Stimulated activated naive CD8-positive, alpha-beta T cell treated with anti-CD3 and anti-CD28 coated beads, Interleukin-15, Interleukin-2, amounts not matched to agents 100 ng/mL and 50 ng/mL, for 24 hours (primary cell): Measurements from ENCODE around the gene PROZ.
"Not testable (repeated sequence)": the region's sequence is repeated elsewhere in the genome, so short reads cannot be mapped to it uniquely, and the experiment has no call there.

ENCODE experiments used
- H3K27ac Mint-ChIP-seq: one replicate; pipeline ENCODE4 v1.8.0; 2021; ENCODE audit warnings: mild to moderate bottlenecking, mixed read lengths
- H3K27me3 Mint-ChIP-seq: one replicate; pipeline ENCODE4 v1.8.0; 2021; ENCODE audit warnings: mixed read lengths
- H3K36me3 Mint-ChIP-seq: one replicate; pipeline ENCODE4 v1.8.0; 2021; ENCODE audit warnings: low read depth, mixed read lengths
- H3K4me1 Mint-ChIP-seq: one replicate; pipeline ENCODE4 v1.8.0; 2021; ENCODE audit warnings: low read depth, mixed read lengths
- H3K4me3 Mint-ChIP-seq: one replicate; pipeline ENCODE4 v1.8.0; 2021; ENCODE audit warnings: mild to moderate bottlenecking, mixed read lengths
- H3K9me3 Mint-ChIP-seq: one replicate; pipeline ENCODE4 v1.8.0; 2021; ENCODE audit warnings: mixed read lengths

Gene PROZ

DNA sequence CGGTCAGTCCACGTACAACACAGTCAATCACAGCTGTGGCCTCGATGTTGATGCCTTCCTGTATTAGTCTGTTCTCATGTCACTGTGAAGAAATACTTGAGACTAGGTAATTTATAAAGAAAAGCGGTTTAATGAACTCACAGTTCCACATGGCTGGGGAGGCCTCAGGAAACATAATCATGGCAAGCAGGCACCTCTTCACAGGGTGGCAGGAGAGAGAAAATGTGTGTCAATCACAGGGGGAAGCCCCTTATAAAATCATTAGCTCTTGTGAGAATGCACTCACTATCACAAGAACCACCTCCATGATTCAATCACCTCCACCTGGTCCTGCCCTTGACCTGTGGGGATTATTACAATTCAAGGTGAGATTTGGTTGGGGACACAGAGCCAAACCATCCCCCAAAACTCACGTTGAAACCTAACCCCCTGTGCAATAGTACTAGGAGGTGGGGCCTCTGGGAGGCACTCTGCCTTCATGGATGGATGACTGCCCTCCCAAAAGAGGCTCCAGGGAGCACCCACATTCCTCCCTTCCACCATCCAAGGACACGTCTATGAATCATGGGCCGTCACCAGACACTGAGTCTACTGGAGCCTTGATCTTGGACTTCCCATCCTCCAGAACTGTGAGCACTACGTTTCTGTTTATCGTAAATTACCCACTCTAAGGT, 2.3 kb upstream of the PROZ start:
- H3K27me3 Mint-ChIP-seq, result peaks cover 9% of the 10 kb centered on the region
- H3K9me3 Mint-ChIP-seq, result peaks cover 10% of the 10 kb centered on the region
- no peak overlapping the region for H3K4me3 Mint-ChIP-seq
- H3K36me3 Mint-ChIP-seq, result no peaks in the 10 kb centered on the region
- peaks cover 25% of the 10 kb centered on the region for H3K4me1 Mint-ChIP-seq
- no peak overlapping the region for H3K27ac Mint-ChIP-seq

GRCh38 chr13:113157206-113157928, 1.1 kb upstream of the PROZ start:
- H3K4me3 Mint-ChIP-seq, result no peak overlapping the region
- peaks cover 24% of the 10 kb centered on the region for H3K4me1 Mint-ChIP-seq
- peaks cover 10% of the 10 kb centered on the region for H3K9me3 Mint-ChIP-seq
- H3K27me3 Mint-ChIP-seq, result peaks cover 5% of the 10 kb centered on the region
- no peaks in the 10 kb centered on the region for H3K36me3 Mint-ChIP-seq
- no peak overlapping the region for H3K27ac Mint-ChIP-seq

GRCh38 chr13:113158946-113159345, 498 bp downstream of the PROZ start:
- peaks cover 20% of the 10 kb centered on the region for H3K4me1 Mint-ChIP-seq
- no peak overlapping the region for H3K27ac Mint-ChIP-seq
- peaks cover 3% of the 10 kb centered on the region for H3K27me3 Mint-ChIP-seq
- H3K9me3 Mint-ChIP-seq, result peaks cover 10% of the 10 kb centered on the region
- H3K36me3 Mint-ChIP-seq, result no peaks in the 10 kb centered on the region
- no peak overlapping the region for H3K4me3 Mint-ChIP-seq

DNA sequence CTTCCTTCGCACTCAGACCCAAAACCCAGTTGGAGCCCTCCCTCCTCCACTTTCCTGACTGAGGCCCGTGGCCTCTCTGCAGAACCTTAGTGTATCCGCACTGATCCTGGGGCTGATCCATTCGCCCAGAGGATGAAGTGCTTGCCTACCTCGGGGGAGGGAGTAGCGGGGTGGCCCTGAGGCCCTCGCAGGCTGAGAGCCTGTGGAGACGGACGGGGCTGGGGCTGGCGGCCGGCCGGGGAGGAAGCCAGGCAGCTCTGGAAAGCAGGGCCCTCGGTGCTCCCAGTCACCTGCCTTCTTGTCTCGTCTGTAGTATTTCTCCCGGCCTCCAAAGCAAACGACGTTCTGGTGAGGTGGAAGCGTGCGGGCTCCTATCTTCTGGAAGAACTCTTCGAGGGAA, 1.3 kb downstream of the PROZ start:
- H3K9me3 Mint-ChIP-seq, result peaks cover 10% of the 10 kb centered on the region
- no peak overlapping the region for H3K27ac Mint-ChIP-seq
- H3K4me1 Mint-ChIP-seq, result peaks cover 20% of the 10 kb centered on the region
- H3K27me3 Mint-ChIP-seq, result peaks cover 3% of the 10 kb centered on the region
- H3K36me3 Mint-ChIP-seq, result no peaks in the 10 kb centered on the region
- no peak overlapping the region for H3K4me3 Mint-ChIP-seq

- Mint-ChIP-seq H3K27ac (peak overlapping the region; percentile 74), H3K27me3 (peaks cover 3% of the 10 kb centered on the region), H3K4me3 (peak overlapping the region; percentile 54), H3K9me3 (no peaks in the 10 kb centered on the region), H3K4me1 (peaks cover 21% of the 10 kb centered on the region), H3K36me3 (no peaks in the 10 kb centered on the region)
Observed at GRCh38 chr13:113160983-113161382, 2.5 kb downstream of the PROZ start.

- Mint-ChIP-seq H3K4me1 (peaks cover 26% of the 10 kb centered on the region), H3K36me3 (no peaks in the 10 kb centered on the region), H3K4me3 (peak overlapping the region; percentile 54), H3K27ac (peak overlapping the region; percentile 74), H3K27me3 (peaks cover 3% of the 10 kb centered on the region), H3K9me3 (no peaks in the 10 kb centered on the region)
Observed at GRCh38 chr13:113161433-113161832, 3.0 kb downstream of the PROZ start.

- not testable (repeated sequence) for H3K27ac Mint-ChIP-seq, H3K9me3 Mint-ChIP-seq, H3K4me3 Mint-ChIP-seq, H3K27me3 Mint-ChIP-seq, H3K36me3 Mint-ChIP-seq
- H3K4me1 Mint-ChIP-seq, result peaks cover 29% of the 10 kb centered on the region
Observed at GRCh38 chr13:113161975-113162374, 3.5 kb downstream of the PROZ start.

DNA sequence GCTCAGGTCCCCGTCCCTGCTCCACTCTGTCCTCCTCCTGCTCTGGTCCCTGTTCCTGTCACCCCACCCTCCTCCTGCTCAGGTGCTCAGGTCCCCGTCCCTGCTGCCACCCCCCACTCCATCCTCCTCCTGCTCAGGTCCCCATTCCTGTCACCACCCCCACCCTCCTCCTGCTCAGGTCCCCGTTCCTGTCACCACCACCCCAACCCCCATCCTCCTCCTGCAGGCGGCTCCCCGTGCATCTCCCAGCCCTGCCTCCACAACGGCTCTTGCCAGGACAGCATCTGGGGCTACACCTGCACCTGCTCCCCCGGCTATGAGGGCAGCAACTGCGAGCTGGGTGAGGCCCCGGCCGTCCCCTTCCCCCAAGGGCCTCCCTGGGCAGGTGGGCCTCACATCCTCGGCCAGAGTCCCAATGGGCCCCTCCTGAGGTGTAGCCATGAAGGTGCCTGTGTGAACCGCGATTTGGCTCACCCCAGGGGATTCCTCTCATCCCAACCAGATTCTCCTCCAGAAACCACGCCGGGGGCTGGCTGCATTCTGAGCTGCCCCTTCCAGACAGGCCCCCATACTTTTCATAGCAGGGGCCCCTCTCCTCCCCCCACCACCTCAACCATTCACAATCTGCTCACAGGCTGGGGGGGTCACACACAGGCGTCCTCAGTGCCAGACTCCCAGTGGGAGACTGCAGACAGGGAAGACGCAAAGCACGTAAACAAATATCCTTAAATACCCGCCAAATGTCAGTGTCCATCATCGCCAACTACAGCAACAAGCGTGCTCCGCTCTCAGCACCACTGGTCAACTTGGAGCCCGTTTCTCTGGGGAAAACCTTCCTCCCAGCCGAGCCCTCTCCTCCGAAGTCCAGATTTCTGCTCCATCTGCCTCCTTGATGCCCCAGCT, 4.6 kb downstream of the PROZ start:
- Mint-ChIP-seq H3K36me3 (peaks cover 9% of the 10 kb centered on the region), H3K27me3 (peaks cover 3% of the 10 kb centered on the region), H3K9me3 (peaks cover 4% of the 10 kb centered on the region), H3K4me1 (peaks cover 29% of the 10 kb centered on the region), H3K27ac (no peak overlapping the region), H3K4me3 (no peak overlapping the region)

- H3K27ac Mint-ChIP-seq, result no peak overlapping the region
Observed at GRCh38 chr13:113164492-113164891, 6.0 kb downstream of the PROZ start.

DNA sequence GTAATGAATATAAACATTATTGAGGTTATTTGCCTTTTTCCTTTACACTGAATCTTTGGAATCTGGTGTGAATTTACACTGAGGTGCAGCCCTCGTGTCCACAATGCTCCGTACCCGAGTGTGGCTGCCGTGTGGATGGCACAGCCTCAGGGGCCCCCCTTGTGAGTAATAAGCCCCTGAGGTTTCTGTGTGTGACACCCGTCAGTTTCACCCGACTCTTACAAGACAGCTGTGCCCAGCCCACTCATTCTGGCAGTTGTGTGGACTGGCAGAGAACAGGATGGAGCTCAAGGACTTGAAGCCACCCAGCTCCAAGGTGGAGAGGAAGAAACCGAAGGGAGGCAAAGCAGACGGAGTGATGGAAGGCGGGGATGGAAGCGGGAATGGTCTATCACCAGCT, 7.8 kb downstream of the PROZ start:
- H3K4me1 Mint-ChIP-seq, result peaks cover 26% of the 10 kb centered on the region

More at GRCh38 chr13:113164492-113164891, 6.0 kb downstream of the PROZ start:
- H3K36me3 Mint-ChIP-seq, result peaks cover 22% of the 10 kb centered on the region
- peaks cover 3% of the 10 kb centered on the region for H3K27me3 Mint-ChIP-seq
- peaks cover 7% of the 10 kb centered on the region for H3K9me3 Mint-ChIP-seq
- H3K4me1 Mint-ChIP-seq, result peaks cover 29% of the 10 kb centered on the region
- H3K4me3 Mint-ChIP-seq, result no peak overlapping the region

GRCh38 chr13:113166681-113167080, 8.2 kb downstream of the PROZ start:
- Mint-ChIP-seq H3K4me1 (peaks cover 24% of the 10 kb centered on the region), H3K27me3 (peaks cover 3% of the 10 kb centered on the region), H3K36me3 (peaks cover 32% of the 10 kb centered on the region)

More for the DNA sequence above, 7.8 kb downstream of the PROZ start:
- Mint-ChIP-seq H3K27me3 (peaks cover 3% of the 10 kb centered on the region), H3K4me3 (no peak overlapping the region), H3K36me3 (peaks cover 28% of the 10 kb centered on the region), H3K27ac (no peak overlapping the region), H3K9me3 (peaks cover 7% of the 10 kb centered on the region)

DNA sequence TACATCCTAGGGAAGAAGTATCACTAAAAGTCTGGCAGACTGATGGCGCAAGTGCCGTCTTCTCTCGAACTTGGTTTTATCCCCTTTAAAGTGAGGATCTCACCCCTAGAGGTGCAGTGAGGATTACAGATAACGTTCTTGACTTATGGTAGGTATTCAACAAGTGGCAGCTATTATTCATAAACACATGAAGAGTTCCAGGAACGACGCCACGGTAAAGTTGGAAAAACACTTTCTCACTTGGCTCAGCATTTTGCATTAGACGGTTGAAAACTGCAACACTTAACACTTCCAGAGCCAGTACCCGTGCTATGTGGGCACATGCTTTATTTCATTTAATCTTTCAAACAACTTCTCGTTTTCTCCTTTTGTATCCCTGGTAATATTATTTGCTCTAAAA, 8.7 kb downstream of the PROZ start:
- H3K4me3 Mint-ChIP-seq, result no peak overlapping the region

More at GRCh38 chr13:113166681-113167080, 8.2 kb downstream of the PROZ start:
- no peak overlapping the region for H3K27ac Mint-ChIP-seq
- H3K4me3 Mint-ChIP-seq, result no peak overlapping the region
- peaks cover 7% of the 10 kb centered on the region for H3K9me3 Mint-ChIP-seq

DNA sequence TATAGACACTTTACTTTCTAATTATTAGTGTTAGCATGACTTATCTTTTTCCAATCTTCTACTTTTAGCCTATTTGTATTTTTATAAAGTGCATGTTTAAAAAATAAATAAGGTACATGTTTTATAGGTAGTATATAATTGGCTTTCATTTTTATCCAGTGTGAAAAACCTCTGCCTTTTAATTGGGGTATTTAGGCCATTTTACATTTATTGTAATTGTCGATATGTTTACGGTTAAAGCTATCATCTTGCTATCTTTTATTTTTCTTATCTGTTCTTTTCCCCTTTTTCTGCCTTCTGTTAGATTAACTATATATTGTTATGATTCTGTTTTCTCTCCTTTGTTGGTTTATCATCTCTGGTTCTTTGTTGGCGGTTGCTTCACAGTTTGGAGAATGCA, 9.1 kb downstream of the PROZ start:
- no peak overlapping the region for H3K4me3 Mint-ChIP-seq
- peaks cover 38% of the 10 kb centered on the region for H3K36me3 Mint-ChIP-seq
- H3K27ac Mint-ChIP-seq, result no peak overlapping the region
- peaks cover 24% of the 10 kb centered on the region for H3K4me1 Mint-ChIP-seq
- H3K27me3 Mint-ChIP-seq, result peaks cover 3% of the 10 kb centered on the region
- peaks cover 7% of the 10 kb centered on the region for H3K9me3 Mint-ChIP-seq

More for the DNA sequence above, 8.7 kb downstream of the PROZ start:
- Mint-ChIP-seq H3K36me3 (peaks cover 35% of the 10 kb centered on the region), H3K9me3 (peaks cover 7% of the 10 kb centered on the region), H3K27me3 (peaks cover 3% of the 10 kb centered on the region), H3K27ac (no peak overlapping the region), H3K4me1 (peaks cover 24% of the 10 kb centered on the region)

DNA sequence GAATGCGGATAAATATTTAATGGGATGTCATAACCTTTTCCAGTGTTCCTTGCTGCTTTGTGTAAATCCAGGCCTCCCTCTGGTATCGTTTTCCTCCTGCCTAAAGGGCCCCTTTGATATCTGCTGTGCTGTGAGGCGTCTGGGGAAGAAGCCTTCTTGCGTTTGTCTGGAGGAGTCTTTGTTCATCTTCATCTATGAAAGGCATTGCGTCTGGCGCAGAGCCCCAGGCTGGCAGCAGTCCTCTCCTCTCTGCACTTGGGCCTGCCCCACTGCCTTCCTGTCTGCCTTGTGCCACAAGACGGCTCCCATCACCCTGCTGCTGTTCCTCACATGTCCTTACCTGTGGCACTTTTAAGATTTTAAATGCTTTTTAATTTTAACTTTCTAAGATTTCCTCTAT, 9.8 kb downstream of the PROZ start:
- no peak overlapping the region for H3K4me3 Mint-ChIP-seq
- peaks cover 3% of the 10 kb centered on the region for H3K27me3 Mint-ChIP-seq
- peaks cover 7% of the 10 kb centered on the region for H3K9me3 Mint-ChIP-seq
- H3K4me1 Mint-ChIP-seq, result peaks cover 21% of the 10 kb centered on the region
- no peak overlapping the region for H3K27ac Mint-ChIP-seq
- H3K36me3 Mint-ChIP-seq, result peaks cover 38% of the 10 kb centered on the region
